SHP77 treated with DMSO at 0.1 percent for 48 hours (cell line): ENCODE results near the gene MIEF1.

ENCODE experiments used
- DNase-seq: peaks from one replicate; lab custom pipeline; 2025; lab: John Stamatoyannopoulos, UW

MIEF1 gene

GRCh38 chr22:39470451-39471291 lies 31.4 kb upstream of the MIEF1 start:
- DNase-seq, result no peak

GRCh38 chr22:39471381-39472141 lies 30.5 kb upstream of the MIEF1 start:
- DNase-seq, result no peak

GRCh38 chr22:39472570-39473556 lies 29.2 kb upstream of the MIEF1 start:
- no peak for DNase-seq

DNA sequence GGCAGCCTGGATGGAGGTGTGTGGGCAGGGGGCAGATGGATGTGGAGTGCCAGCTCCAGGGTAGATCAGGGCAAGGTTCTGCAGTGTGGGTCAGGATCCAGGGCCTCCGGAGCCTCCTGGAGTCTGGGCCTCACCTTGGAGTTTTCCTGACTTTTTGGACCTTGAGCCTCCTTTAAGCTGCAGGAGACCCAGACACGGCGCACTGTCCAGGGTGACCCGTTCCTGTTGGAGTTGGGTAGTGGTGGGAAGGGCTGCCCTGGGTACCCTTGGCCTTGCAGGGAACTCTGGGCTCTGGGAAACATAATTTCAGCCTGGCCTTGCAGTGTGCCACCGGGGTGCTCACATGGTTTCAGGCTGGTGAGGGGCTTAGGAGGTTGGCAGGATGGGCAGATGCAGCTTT lies 28.2 kb upstream of the MIEF1 start:
- DNase-seq, result no peak

DNA sequence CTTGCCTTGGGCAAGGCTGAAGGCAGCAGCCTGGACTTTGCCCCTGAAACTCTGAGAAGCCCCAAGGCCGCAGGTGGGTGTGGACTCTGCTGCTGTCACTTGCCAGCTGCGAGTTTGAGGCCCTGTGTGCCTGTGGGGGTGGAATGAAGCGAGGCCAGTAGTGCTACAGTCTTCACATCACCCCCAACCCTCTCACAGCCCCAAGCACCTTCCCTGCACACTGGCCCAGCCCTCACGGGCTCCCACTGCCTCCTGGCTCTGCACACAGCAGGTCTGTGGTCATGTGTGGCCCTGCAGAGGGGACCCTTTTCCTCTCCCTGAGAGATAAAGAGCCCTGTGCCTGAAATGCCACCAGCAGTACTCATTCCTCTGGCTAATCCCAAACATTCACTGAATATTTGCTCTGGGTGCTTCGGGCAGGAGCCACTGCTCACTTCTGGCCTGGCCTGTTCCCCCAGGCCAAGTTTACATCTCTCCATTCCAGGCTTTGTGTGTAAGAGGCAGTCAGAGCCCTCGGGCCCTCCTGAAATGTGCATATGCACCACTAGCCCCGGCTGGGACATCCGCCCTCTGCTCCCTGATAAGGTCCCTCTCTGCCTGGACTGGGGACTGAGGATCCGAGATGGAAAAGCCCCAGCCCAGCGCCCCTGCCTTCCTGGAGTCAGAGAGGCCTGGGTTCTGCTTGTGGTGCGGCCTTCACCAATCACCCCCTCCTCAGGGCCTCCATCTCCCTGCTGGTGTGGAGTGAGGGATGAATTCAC lies 27.6 kb upstream of the MIEF1 start:
- DNase-seq, result no peak

DNA sequence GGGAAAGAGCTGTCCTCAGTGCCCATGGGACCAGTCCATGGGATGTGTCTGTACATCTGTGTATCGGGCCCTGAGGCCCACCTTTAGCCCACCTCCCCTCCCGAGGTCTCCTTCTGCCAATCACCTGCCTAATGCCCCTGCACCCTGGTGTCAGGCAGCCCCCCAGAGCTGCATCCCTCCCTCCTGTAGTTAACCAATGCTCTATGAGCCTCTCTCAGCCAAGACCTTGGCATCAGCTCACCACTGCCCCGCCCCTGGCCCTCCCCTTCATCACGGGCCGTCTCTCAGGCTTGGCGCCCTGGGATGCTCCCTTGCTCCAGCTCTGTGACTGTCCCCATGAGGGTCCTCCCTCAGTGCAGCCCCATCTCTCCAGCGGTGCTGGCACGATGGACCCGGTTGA lies 26.8 kb upstream of the MIEF1 start:
- no peak for DNase-seq

GRCh38 chr22:39475902-39476301 lies 26.2 kb upstream of the MIEF1 start:
- DNase-seq, result no peak

GRCh38 chr22:39476664-39477063 lies 25.4 kb upstream of the MIEF1 start:
- no peak for DNase-seq

- no peak for DNase-seq
Measured at GRCh38 chr22:39477542-39477941, 24.5 kb upstream of the MIEF1 start.

DNA sequence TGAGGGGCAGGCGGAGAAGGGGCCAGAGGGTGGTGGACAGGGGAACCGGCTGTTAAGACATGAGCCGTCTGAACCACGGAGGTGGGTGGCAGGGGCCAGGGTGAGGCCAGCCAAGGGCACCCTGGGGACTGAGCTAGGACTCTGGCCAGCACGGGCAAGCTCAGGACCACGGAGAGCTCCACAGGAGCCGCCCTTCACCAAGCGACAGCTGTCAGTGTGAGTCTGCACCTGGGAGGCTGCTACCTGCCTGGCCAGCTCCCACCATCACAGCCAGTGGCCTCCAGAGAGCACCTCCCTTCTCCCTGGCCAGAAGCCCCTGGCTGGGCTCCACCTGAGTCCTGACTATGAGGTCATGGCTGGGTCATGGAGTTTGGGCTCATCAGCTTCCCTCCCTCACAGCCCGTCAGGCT lies 23.6 kb upstream of the MIEF1 start:
- DNase-seq, result no peak

- no peak for DNase-seq
Measured at GRCh38 chr22:39479254-39479653, 22.8 kb upstream of the MIEF1 start.

DNA sequence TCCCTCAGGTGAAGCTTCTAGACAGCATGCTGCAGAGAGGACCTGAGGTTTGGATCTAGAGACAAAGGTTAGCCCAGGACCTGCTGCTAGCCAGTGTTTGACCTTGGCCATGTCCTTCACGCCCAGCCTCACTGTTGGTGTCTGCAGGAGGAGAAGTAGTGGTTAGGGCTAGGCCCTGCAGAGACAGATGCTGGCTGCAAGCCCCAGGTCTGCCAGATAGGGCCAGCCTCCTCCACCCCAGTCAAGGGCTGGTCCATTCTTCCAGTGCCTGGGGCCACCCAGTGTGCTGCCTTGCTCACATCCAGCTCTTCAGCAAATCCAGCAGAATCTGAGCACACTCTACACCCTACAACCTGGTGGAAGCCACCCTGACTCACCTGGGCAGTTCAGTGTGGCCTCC lies 21.5 kb upstream of the MIEF1 start:
- DNase-seq, result no peak

DNA sequence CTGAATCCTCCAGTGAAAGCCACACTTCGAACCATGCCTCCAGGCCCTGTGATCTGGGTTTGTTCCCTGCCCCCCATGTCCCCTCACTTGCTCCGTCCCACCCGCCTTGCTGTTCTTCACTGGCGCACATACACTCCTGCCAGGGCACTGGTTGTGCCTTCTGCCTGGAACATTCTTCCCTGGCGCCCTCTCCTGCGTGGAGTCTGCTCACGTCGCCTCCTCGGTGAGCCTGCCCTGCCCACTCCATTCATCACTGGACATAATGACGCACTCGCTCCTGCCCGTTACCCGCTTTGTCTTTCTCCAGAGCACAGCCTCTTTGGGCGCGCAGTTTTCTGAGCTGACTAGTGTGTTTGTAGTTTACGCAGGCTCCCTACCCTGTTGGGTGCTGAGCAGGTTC lies 21.0 kb upstream of the MIEF1 start:
- no peak for DNase-seq

- no peak for DNase-seq
Measured at GRCh38 chr22:39481595-39481994, 20.5 kb upstream of the MIEF1 start.

DNA sequence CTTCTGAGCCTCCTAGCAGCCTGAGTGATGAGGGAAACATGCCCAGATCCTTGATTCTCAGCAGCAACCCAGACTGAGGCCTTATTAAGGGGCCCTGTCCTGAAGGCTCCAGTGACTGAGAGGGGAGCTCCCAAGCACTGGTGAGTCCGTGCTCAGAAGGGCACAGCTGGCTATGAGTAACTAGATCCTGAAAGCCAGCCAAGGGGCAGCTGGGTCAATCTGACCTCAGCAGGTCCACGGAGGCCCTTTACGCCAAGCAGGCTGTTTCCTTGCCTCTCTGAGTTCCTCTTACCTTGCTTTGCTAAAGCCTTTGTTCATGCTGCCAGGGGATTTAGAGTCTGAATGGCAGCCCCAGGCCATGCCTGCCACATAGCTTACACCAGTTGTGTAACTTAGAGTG lies 19.3 kb upstream of the MIEF1 start:
- DNase-seq, result no peak

GRCh38 chr22:39486951-39487825 lies 14.9 kb upstream of the MIEF1 start:
- DNase-seq, result no peak

- no peak for DNase-seq
Measured at GRCh38 chr22:39487826-39488520, 14.1 kb upstream of the MIEF1 start.

DNA sequence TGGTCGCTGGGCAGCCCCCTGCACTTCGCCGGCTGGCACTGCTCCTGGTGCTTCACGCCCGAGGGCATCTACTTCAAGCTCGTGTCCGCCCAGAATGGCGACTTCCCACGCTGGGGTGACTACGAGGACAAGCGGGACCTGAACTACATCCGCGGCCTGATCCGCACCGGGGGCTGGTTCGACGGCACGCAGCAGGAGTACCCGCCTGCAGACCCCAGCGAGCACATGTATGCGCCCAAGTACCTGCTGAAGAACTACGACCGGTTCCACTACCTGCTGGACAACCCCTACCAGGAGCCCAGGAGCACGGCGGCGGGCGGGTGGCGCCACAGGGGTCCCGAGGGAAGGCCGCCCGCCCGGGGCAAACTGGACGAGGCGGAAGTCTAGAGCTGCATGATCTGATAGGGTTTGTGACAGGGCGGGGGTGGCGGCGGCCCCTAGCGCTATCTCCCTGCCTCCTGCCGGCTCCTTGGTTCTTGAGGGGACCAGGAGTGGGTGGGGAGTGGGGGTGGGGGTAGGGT lies 13.5 kb upstream of the MIEF1 start:
- DNase-seq, result no peak
